GM12864 (cell line): ENCODE measurements around the gene SPACA7.

Experiments used
- DNase-seq: peaks from one replicate; pipeline ENCODE4 v3.0.0-alpha.2; 2011; ENCODE audit warnings: low read depth
- H3K4me3 ChIP-seq: 2 replicates; pipeline ENCODE4 v1.5.1; 2011; ENCODE audit warnings: mild to moderate bottlenecking, low read depth, low read length, control low read depth
- TF ChIP-seq, protein P1 (sequence below): IDR thresholded peaks from 2 replicates; pipeline ENCODE4 v1.5.1; 2011; ENCODE audit warnings: low read depth, mild to moderate bottlenecking, moderate library complexity, low read length, control low read depth, inconsistent platforms; ENCODE audit errors: missing control alignments

The SPACA7 gene

DNA sequence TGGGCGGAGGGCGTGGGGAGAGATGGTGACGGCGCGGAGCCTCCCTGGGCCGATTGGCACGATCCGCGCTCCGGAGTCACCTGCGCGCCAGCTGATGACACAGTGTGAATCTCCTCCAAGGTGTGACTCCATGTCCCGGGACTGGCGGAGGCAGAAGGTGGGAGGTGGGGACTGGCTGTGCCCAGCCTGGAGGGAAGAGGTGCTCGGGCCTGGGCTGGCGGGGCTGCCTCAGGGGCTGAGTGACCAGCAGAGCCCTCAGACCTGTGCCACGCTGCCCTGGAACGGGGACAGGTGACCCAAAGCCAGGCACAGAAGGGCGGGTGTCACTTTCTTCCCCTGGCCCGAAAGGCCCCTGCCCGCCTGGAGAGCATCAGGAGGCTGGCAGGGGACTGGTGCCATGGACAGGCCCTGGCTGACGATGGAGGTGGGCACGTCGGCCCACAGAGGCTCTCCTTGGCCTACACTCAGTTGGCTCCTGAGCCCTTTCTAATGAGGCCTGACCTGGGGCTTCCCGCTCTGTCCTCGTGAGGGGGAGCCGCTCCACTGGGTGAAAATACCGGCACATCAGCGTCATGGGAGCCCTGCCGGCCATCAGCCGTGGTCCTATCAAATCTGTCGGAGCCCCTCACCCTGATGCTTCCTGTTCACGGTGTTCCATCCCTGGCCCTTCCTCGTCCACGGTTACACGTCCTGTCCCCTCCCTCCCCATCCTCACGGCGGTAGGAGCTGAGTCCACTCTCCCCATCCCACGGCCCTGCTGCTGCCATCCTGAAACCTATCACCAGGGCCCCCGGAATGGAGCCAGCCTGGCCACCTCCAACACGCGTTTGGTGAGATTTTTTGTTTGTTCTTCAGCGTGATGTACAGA, 75.6 kb downstream of the SPACA7 start:
- TF ChIP-seq, protein P1, sequence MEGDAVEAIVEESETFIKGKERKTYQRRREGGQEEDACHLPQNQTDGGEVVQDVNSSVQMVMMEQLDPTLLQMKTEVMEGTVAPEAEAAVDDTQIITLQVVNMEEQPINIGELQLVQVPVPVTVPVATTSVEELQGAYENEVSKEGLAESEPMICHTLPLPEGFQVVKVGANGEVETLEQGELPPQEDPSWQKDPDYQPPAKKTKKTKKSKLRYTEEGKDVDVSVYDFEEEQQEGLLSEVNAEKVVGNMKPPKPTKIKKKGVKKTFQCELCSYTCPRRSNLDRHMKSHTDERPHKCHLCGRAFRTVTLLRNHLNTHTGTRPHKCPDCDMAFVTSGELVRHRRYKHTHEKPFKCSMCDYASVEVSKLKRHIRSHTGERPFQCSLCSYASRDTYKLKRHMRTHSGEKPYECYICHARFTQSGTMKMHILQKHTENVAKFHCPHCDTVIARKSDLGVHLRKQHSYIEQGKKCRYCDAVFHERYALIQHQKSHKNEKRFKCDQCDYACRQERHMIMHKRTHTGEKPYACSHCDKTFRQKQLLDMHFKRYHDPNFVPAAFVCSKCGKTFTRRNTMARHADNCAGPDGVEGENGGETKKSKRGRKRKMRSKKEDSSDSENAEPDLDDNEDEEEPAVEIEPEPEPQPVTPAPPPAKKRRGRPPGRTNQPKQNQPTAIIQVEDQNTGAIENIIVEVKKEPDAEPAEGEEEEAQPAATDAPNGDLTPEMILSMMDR: no peak

DNA sequence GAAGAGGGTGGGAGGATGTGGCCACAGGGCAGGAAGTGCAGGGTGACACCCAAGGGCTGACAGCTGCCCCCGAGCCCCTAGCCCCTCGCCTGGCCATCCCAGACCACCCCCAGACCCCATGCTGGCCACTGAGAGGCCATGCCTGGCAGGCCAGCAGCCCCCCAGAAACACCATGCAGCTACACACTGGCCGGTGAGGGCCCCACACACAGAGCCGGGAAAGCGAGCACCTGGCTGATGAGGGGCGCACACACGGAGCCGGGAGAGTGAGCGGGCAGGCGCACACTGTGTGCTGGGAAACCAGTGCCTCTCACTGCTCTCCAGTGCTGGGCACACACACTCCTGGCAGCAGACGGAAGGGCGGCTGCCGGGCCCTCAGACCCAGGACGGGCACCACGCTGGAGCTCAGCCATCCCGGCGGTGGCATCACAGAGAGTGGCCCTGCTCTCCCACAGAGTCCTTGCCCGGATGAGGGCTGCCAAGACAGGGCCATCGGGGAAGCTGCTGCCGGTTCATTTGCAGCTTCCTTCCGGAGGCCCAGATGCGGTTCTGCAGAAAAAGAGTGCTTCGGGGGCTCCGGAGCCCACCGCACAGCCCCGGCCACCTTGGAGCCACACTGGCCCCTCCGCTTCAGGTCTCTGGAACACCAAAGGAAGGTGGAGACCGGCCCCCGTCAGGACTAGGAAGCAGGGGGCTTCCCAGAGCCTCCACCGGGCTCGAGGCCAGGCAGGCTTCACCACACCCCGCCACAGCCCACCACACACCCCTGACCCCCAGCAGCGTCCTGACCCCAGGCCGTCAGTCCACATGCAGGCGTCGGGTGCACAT, 76.4 kb downstream of the SPACA7 start:
- TF ChIP-seq, protein P1: no peak
- H3K4me3 ChIP-seq: no peak overlapping the region
- DNase-seq: no peak

More for the DNA sequence above, 75.6 kb downstream of the SPACA7 start:
- no peak overlapping the region for H3K4me3 ChIP-seq
- no peak for DNase-seq

DNA sequence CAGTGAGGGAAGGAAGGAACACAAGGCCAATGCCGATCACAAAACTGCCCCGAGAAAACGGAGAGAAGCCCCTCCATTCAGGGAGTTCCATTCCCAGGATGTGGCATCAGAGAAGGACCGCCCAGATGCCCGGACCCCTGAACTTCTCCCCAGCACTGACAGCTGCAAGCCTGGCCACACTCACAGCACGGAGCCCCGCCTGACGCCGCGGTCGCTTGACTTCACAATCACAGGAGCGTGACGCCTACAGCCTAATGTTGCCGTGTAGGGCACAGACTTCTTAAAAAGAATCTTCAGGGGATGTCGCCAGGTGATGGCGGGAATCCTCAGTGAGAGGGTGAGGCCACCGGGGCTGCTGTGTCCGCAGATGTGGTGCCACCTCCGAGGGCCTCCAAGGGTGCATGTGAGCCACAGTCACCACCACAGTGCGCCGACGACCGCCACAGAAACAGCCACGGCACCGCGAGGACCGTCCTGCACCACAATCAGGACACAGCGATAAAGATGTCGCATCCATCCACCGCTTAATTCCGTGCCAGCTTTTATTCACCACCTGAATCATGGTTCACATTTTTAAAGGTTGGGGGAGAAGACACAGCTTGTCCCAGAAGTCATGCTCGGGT, 77.2 kb downstream of the SPACA7 start:
- TF ChIP-seq, protein P1: no peak
- DNase-seq: no peak

DNA sequence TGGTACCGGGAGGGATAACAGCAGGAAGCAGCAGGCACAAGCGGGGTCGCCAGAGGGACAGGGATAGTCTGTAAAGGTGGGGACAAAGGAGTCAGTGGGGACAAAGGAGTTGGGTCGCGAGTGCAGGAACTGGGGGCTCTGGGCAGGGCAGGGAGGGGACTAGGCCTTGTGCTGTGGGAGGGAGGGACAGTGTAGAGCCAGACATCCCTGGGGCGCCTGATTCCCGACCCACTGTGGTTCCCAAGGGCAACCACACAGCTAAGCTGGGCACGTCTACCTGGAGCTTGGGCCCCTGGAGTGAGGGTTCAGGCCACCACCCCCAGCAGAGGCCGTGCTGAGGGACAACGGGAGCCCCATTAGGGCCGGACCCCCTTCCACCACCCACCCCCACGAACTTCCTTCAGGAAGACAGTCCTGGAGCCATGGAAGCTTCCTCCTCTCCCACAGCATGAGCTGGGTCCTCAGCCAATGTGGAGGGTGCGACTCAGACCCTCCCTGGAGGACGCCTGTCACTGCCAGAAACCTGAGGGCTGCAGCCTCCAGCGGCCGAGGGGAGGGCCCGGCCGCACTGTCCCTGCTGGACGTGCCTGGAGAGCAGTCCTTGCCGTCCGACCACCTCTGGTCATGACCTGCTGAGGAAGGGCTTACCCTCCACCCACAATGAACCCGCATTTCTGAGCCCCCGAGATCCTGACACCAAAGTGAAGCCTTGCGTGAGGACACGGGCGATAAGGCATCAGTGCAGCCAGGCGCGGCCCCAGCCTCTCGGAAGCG, 77.9 kb downstream of the SPACA7 start:
- DNase-seq: no peak
- TF ChIP-seq, protein P1: no peak
- no peak overlapping the region for H3K4me3 ChIP-seq

More for the DNA sequence above, 77.2 kb downstream of the SPACA7 start:
- H3K4me3 ChIP-seq: no peak overlapping the region

DNA sequence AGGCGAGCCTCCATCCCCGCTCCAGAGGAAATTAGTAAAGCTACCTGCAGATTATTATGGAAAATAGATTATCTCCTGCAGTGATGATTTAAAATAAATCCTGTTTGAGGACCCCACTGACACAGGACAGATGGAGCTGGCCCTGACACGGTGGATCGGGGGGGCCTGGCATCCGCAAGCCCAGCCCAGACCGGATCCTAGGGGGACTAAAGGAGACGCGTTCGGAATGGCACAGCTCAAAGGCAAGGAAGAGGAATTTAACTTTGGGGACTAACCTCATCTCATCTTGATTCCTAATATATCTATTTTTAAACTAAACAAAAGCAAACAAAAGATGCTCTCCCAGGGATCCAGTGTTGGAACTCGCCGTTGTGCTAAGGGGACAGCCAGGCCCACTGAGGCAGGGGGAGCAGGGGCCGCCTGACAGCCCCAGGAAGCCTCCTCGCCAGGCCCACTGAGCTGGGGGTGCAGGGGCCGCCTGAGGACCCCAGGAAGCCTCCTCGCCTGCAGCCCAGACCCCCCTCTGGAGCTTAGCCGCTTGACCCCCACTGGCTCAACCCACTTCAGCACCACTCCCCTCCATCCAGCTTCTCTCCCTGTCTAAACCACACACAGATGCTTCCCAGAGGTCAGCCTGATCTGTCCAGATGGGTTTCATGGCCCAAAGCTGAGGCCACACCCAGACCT, 78.6 kb downstream of the SPACA7 start:
- no peak overlapping the region for H3K4me3 ChIP-seq
- DNase-seq: no peak
- TF ChIP-seq, protein P1: no peak
